ENCODE measurements around the gene CTRB2.
"Not testable (repeated sequence)": the region's sequence is repeated elsewhere in the genome, so short reads cannot be mapped to it uniquely, and the experiment has no call there.

CTRB2 gene

GRCh38 chr16:75226550-75227360 is 19.8 kb upstream of the CTRB2 start:
- DNase-seq (ENCODE audit: low spot score): no peak

GRCh38 chr16:75225678-75226515 is 18.9 kb upstream of the CTRB2 start:
- DNase-seq (ENCODE audit: low spot score): no peak

DNA sequence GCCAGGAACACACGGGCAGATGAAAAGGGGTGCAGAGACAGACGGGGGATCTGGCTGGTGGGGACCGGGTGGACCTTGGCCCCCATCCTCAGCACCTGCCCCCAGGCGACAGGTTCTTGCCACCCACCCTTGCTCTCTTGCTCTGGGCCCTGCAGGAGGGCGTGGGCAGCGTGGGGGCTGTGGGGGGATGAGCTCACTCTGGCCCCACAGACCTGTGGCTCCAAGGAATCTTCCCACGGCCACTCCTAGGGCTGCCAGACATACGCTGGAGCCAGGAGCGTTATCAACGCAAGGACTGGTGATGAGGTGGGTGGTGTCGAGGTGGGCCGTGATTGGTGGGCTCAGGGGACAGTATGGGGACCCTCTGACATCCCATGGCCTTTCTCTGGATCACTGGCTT is 18.1 kb upstream of the CTRB2 start:
- no peak for DNase-seq (ENCODE audit: low spot score)

DNA sequence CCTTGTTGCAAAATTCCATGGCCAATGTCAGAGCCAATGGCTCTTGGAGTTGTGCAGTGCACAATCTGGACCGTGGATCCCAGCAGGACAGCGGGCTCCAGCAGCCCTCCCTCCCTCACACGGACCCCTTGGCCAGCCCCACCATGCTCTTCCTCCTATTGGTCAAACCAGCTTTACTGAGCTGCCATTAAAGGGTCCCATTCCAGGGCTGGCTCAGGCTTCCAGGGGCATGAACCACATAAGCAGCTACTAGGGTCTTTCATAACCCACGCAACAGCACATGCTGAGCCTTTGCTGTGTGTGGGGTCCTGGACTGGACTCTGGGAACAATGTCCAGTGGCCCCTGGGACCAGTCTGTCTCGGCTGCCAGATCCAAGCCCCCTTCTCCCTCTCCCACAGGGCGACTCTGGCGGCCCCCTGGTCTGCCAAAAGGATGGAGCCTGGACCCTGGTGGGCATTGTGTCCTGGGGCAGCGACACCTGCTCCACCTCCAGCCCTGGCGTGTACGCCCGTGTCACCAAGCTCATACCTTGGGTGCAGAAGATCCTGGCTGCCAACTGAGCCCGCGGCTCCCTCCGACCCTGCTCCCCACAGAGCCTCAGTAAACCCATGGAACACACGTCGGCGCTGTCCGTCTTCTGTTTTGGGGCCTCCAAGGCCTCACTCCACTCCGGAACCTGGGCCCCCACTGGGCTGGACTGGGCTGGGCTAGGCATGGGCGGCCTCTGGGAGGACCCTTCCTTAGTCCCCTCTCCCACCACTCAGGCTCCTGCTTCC is 17.5 kb upstream of the CTRB2 start:
- no peak for DNase-seq (ENCODE audit: low spot score)

DNA sequence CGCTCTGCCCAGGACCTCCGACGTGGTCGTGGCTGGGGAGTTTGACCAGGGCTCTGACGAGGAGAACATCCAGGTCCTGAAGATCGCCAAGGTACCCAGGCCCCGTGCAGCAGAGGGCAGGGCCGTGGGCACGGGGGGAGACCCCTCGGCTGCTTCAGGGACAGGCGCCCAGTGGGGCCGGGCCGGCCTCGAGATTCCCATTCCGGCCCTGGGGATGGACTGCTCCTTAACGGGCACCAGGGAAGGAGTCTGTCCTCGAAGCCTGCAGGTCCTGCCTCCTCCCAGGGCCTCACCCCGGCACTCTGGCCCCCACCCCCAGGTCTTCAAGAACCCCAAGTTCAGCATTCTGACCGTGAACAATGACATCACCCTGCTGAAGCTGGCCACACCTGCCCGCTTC is 16.2 kb upstream of the CTRB2 start:
- not testable (repeated sequence) for DNase-seq (ENCODE audit: low spot score)

- no peak for DNase-seq (ENCODE audit: low spot score)
Observed at GRCh38 chr16:75222271-75222783, 15.4 kb upstream of the CTRB2 start.

GRCh38 chr16:75219838-75220237 is 12.9 kb upstream of the CTRB2 start:
- DNase-seq (ENCODE audit: low spot score): no peak

DNA sequence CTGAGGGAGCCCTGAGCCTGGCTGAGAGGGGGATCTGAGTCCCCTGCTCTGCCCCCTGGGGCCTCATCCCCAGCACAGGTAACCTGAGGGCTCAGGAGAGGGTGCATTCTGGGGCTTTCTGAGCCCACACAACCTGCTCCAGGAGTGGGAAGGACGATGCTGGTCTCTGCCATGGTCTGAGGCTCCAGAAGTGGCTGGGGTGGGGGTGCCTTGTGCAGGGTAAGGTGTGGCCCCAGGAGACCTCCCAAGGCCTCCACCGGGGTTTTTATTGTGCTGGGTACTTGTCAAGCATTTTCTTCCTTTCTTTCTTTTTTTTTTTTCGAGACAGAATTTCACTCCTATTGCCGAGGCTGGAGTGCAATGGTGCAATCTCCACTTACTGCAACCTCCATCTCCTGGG is 12.1 kb upstream of the CTRB2 start:
- no peak for DNase-seq (ENCODE audit: low spot score)

GRCh38 chr16:75218256-75219076 is 11.5 kb upstream of the CTRB2 start, which contains the start of gene CTRB1:
Gene CTRB1 (plus strand): TSS chr16:75218988. CDS start chr16:75219008, 20 bp downstream.
- DNase-seq (ENCODE audit: low spot score): no peak

GRCh38 chr16:75217389-75217851 is 10.5 kb upstream of the CTRB2 start:
- DNase-seq (ENCODE audit: low spot score): no peak

DNA sequence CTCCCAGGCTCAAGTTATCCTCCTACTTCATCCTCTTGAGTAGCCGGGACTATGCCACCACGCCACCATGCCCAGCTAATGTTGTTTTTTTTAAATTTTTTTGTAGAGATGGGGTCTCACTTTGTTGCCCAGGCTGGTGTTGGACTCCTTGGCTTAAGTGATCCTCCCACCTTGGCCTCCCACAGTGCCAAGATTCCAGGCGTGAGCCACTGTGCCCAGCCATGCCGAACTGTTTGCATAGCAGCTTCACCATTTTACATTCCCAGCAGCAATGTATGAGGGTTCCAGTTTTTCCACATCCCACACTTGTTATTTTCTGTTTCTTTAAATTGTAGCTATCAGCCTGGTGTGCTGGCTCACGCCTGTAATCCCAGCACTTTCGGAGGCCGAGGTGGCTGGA is 9.6 kb upstream of the CTRB2 start:
- no peak for DNase-seq (ENCODE audit: low spot score)

DNA sequence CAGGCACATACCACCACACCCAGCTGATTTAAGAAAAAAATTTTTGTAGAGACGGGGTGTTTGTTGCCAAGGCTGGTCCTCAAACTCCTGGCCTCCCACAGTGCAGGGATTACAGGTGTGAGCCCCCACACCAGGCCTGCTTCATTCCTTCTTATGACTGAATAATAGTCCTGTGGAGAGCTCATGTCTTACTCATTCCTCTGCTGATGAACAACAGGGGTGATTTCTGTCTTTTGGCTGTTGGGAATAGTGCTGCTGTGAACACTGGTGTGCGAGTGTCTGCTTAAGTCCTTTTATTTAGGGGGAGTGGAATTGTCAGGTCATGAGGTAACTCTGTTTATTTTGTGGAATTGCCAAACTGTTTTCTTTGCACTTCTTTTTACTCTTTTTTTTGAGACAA is 9.2 kb upstream of the CTRB2 start:
- DNase-seq (ENCODE audit: low spot score): no peak

DNA sequence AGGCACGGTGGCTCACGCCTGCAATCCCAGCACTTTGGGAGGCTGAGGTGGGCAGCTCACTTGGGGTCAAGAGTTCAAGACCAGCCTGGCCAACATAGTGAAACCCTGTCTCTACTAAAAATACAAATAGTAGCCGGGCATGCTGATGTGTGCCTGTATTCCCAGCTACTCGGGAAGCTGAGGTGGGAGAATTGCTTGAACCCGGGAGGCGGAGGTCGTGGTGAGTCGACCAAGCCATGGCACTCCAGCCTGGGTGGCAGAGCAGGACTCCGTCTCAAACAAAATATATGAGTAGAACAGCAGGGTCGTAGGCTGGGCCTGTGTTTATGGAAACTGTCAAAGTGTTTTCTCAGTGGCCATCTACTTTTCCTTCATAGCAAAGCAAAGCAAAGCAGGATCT is 4.3 kb upstream of the CTRB2 start:
- not testable (repeated sequence) for DNase-seq (ENCODE audit: low spot score)

DNA sequence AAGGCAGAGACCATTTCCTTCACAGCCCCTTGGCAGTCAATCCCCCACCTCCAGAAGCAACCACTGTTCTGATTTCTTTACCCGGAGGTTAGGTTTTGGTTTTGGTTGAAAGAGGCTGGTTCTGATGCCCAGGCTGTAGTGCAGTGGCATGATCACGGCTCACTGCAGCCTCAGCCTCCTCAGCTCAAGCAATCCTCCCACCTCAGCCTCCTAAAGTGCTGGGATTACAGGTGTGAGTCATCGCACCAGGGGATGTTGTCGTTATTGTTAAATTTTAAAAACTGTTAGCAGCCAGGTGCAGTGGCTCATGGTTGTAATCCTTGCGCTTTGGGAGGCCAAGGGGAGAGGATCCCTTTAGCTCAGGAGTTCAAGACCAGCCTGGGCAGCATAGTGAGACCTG is 3.0 kb upstream of the CTRB2 start:
- DNase-seq (ENCODE audit: low spot score): no peak

- not testable (repeated sequence) for DNase-seq (ENCODE audit: low spot score)
Observed at GRCh38 chr16:75209514-75209913, 2.6 kb upstream of the CTRB2 start.

DNA sequence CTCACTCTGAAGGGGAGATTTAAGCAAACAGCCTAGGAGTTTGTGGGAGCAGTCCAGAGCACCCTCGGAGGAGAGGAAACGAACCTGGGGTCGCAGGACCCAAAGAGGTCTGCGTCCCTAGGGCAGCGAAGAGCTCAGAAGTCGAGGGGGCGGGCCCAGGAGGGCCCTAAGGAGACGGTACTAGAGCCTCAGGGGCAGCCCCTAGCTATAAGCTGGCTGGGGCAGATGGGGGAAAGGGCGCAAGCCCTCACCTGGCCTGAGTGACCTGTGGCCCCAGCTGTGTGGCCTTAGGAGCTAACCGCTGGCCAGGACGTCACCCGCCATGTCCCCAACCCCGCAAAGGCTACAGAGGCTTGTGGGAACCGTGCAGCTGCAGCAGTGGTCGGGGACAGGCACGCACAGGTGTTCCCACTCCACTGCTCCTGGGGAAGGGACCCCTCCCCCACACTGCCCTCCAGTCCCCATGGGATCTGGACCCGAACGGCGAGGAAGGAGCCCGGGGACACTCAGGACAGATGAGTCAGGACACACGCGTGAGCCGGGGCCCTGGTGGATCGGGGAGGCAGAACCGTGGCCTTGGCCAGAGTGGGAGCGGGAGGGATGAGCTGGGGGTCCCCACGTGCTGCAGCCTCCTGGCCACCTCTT is 2.0 kb upstream of the CTRB2 start:
- DNase-seq (ENCODE audit: low spot score): no peak

DNA sequence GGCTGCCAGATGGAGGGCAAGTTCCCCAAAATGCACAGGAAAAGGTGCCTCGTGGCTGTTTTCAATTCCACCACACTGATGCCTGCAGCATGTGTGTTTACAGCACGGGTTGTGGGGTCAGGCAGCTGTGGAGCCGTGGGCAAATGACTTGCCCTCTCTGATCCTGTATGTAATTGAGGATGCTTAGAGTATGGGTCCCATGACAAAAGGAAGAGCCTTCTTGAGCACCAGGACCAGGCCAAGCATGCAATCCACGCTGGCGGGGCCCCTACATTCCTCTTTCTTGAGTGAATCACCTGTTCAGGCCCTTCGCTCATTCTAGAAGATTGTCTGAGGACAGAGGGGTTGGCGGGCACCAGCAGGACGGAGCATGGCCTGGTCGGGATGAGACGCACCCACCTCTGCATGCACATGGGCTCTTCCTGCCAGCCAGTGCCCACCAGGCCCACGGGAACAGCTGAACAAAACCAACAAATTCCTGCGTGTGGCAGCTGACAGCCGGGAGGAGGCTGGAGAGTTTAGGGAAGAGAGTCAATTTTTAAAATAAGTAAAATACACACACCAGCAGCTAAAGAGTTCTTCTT is 1.4 kb upstream of the CTRB2 start:
- DNase-seq (ENCODE audit: low spot score): no peak

GRCh38 chr16:75207831-75208230 is 870 bp upstream of the CTRB2 start:
- DNase-seq (ENCODE audit: low spot score): no peak

- not testable (repeated sequence) for DNase-seq (ENCODE audit: low spot score)
Observed at GRCh38 chr16:75205961-75206748, 806 bp downstream of the CTRB2 start.
